ENCODE results near the gene ALDH1L1.

Gene ALDH1L1

GRCh38 chr3:126054870-126055269, 125.5 kb downstream of the ALDH1L1 start:
- no peak for DNase-seq (ENCODE audit: low read depth in 2 of 2)

- DNase-seq (ENCODE audit: low read depth in 2 of 2) = no peak
Measured at GRCh38 chr3:126053949-126054569, 126.3 kb downstream of the ALDH1L1 start.

Data from stimulated activated CD8-positive, alpha-beta memory T cell treated with anti-CD3 and anti-CD28 coated beads, Interleukin-15, amount 100 ng/mL, for 48 hours (primary cell).